Epithelial cell of prostate (primary cell): ENCODE results near the gene GON4L.
A peak's percentile ranks its signal among the peaks of the same experiment; 100 is the strongest.
"Not testable (repeated sequence)": the region's sequence is repeated elsewhere in the genome, so short reads cannot be mapped to it uniquely, and the experiment has no call there.

Source experiments
- DNase-seq: peaks from one replicate; pipeline ENCODE4 v3.0.0-alpha.2; 2011; ENCODE audit warnings: low read depth, low spot score
- H3K27ac ChIP-seq: fragments of 450-650 bp; 2 replicates; pipeline ENCODE4 v1.5.1; 2017; ENCODE audit warnings: mild to moderate bottlenecking

The GON4L gene

GRCh38 chr1:155760751-155761475 is 96.1 kb downstream of the GON4L start:
- peak; percentile 34 for DNase-seq
- peak overlapping the region; percentile 98 for H3K27ac ChIP-seq

GRCh38 chr1:155759966-155760630 is 96.9 kb downstream of the GON4L start:
- DNase-seq: peak; percentile 40
- H3K27ac ChIP-seq: peak overlapping the region; percentile 98

- H3K27ac ChIP-seq: peak overlapping the region; percentile 98
- not testable (repeated sequence) for DNase-seq
Measured at GRCh38 chr1:155759017-155759416, 98.0 kb downstream of the GON4L start.

- not testable (repeated sequence) for H3K27ac ChIP-seq, DNase-seq
Measured at GRCh38 chr1:155748141-155748540, 108.9 kb downstream of the GON4L start.

GRCh38 chr1:155747586-155747985 is 109.4 kb downstream of the GON4L start:
- H3K27ac ChIP-seq, DNase-seq: not testable (repeated sequence)

GRCh38 chr1:155745284-155746228 is 111.5 kb downstream of the GON4L start:
- H3K27ac ChIP-seq: peak overlapping the region; percentile 44
- peak; percentile 92 for DNase-seq

GRCh38 chr1:155744711-155745283 is 112.2 kb downstream of the GON4L start:
- H3K27ac ChIP-seq: peak overlapping the region; percentile 44
- no peak for DNase-seq

GRCh38 chr1:155741908-155742307 is 115.1 kb downstream of the GON4L start:
- no peak for DNase-seq

GRCh38 chr1:155740995-155741394 is 116.0 kb downstream of the GON4L start:
- H3K27ac ChIP-seq: no peak overlapping the region
- no peak for DNase-seq

More at GRCh38 chr1:155741908-155742307, 115.1 kb downstream of the GON4L start:
- H3K27ac ChIP-seq: no peak overlapping the region

- peak; percentile 12 for DNase-seq
Measured at GRCh38 chr1:155729031-155729898, 127.7 kb downstream of the GON4L start.

GRCh38 chr1:155725142-155725541 is 131.9 kb downstream of the GON4L start:
- no peak overlapping the region for H3K27ac ChIP-seq
- DNase-seq: no peak

More at GRCh38 chr1:155729031-155729898, 127.7 kb downstream of the GON4L start:
- H3K27ac ChIP-seq: no peak overlapping the region

GRCh38 chr1:155719703-155720102 is 137.3 kb downstream of the GON4L start:
- no peak overlapping the region for H3K27ac ChIP-seq
- DNase-seq: no peak

- not testable (repeated sequence) for DNase-seq, H3K27ac ChIP-seq
Measured at GRCh38 chr1:155718524-155719115, 138.4 kb downstream of the GON4L start.

GRCh38 chr1:155717041-155717440 is 140.0 kb downstream of the GON4L start:
- DNase-seq: no peak
- H3K27ac ChIP-seq: no peak overlapping the region

- no peak for DNase-seq
- no peak overlapping the region for H3K27ac ChIP-seq
Measured at GRCh38 chr1:155715777-155716176, 141.2 kb downstream of the GON4L start.

GRCh38 chr1:155715056-155715455 is 142.0 kb downstream of the GON4L start:
- H3K27ac ChIP-seq, DNase-seq: not testable (repeated sequence)

- no peak for DNase-seq
- H3K27ac ChIP-seq: no peak overlapping the region
Measured at GRCh38 chr1:155713075-155713474, 143.9 kb downstream of the GON4L start.

GRCh38 chr1:155712636-155713035 is 144.4 kb downstream of the GON4L start:
- H3K27ac ChIP-seq, DNase-seq: not testable (repeated sequence)

- not testable (repeated sequence) for H3K27ac ChIP-seq, DNase-seq
Measured at GRCh38 chr1:155711457-155711856, 145.6 kb downstream of the GON4L start.
